GM19240 (cell line): ENCODE measurements around the gene TSPAN12.

Experiments used
- DNase-seq: peaks from one replicate; pipeline ENCODE4 v3.0.0; 2011; ENCODE audit warnings: low spot score; ENCODE audit not compliant: insufficient read length

The TSPAN12 gene

DNA sequence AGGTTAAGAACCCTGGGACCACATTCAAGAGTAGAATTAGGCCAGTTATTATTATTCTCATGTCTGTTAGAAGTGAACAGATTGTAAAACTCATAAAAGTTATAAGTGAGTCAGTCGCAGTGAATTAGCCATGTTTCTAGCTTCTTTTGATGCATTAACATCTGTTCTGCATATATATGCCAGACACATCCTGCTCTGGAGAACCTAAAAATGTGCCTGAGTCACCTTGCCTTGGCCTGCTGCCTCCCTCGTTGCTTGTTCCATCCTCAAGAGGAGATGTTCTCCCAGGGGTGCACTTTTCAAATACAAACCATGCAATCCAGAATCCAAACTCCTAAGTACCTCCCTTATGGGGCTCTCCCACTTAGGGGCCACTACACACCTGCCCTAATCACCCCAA, 14.8 kb downstream of the TSPAN12 start:
- no peak for DNase-seq

DNA sequence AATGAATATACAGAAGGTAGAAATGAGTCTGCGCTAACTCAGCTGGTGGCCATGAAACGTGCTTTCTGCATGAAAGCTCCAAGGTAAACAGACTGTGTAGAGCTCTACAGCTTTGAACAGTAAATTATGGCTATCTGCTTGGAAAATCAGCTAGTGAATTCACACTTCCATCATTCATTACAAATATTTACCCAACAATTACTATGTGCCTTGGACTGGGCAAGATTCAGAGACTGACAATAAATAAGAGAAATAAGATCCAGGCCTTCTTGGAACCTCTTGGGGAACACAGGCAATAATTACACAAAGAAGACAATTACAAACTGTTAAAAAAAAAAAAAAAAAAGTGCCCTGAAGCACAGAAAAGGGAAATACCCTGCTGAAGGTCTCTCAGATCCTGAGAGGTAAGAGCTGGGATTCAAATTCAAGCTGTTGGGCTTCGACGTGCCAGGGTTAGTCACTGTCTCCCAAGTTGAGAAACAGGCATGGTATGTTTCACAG, 15.8 kb downstream of the TSPAN12 start:
- no peak for DNase-seq

DNA sequence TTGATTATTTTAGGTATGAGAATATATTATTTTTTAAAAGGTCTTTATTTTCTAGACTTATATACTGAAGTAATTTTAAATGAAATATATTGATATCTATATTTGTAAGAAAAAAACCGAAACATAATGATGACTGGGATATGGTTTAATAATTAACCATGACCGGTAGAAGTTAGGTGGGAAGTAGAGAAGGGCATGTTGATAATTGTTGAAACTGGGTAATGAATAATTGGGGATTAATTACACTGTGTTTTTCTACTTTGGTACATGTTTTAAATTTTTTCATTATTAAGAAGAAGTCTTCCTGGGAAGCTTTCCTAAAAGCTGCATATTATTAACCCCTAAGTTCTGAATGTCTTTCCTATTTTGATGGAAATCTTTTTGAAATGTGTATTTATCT, 16.3 kb downstream of the TSPAN12 start:
- DNase-seq: no peak

DNA sequence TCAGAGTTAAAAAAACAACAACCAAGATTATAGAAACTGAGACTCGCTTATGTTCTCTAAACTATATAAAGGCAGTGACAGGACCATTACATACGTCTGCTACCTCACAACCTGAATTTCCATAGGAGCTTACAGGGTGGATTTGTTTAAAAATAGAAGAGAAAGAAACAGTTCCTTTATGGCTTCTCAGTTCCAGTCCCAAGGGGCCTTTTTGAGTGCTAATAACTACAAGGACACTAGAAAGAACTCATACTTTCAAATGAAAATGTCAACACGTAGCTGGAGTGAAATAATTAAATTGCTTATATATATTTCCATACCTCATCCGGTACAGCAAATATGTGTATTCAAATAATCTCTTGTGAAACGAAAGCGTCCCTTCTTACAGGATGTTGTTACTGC, 19.7 kb downstream of the TSPAN12 start:
- no peak for DNase-seq

DNA sequence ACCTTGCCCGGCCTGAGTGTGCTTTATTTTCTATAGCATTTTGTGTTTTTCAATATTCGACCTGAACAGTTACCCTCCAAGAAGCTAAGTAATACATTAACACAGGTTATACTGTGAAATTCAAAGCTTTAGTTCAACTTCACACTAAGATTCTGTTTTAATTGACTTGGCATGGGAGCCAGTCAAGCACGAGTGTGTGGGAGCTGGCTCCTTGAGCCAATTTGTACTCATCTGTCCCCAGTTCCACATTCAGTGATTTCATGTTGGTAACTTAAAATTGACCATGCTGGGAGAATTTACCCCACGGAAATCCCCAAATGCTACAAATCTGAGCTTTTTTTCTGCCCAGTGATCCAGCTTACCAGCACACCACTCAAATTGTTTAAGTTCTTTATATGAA, 20.3 kb downstream of the TSPAN12 start:
- no peak for DNase-seq

DNA sequence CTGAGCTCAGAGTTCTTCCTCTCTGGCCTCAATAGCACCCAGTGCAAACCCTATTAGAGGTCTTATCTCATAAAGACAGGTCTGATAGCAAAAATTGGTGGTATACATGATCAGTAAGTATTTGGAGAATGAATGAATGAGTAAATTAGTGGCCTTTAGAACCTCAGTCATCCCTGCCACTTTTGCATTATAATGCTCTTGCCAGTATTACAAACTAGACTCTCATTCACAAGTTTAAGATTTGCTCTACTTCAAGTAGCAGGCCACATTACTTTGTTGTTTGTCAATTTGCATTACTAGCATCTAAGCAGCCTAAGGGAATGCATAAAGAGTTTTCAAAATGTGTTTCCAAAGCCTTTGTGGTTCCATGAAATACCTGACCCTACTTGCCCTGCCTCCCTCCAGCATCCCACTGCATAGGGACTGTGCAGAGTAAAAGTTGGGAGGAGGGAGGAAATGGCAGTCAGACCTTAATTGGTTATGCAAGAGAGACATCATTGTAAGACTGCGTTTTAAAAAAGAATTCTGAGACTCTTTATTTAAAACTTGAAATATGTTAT, 21.3 kb downstream of the TSPAN12 start:
- no peak for DNase-seq

DNA sequence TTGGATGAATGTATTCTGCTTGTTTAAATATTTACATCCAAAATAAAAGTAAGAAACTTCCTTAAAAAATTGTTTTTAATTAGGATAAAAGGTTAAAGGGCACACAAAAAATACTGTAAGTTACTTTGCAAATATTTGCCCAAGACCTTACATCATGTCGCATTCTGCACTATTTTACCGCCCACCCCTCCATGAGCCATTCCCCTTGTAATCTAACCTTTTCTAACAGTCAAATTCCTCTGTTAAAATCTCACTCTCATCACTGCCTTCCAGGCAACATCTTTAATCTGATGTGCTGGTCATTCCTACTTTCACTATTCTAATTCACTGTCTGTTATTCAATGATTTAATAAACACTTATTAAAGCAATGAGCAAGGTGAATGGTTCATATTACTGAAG, 23.2 kb downstream of the TSPAN12 start:
- DNase-seq: no peak

DNA sequence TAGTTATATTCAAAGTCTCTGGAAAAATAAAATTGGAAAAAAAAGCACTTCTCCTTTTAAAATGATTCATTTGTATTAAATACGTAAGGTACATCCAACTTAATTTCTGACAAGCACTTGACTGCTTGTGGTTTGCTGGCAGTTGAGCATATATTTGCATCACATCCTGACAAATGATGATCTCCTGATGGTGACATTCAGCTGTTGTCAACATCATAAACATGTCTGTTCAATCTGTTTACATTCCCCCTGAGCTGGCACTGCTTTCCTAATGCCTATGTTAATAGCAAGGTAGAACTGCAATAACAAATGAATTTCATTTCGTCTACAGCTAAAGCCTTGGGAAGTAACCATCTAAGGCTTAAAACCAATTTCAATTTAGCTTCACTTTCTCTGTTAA, 24.4 kb downstream of the TSPAN12 start:
- no peak for DNase-seq

DNA sequence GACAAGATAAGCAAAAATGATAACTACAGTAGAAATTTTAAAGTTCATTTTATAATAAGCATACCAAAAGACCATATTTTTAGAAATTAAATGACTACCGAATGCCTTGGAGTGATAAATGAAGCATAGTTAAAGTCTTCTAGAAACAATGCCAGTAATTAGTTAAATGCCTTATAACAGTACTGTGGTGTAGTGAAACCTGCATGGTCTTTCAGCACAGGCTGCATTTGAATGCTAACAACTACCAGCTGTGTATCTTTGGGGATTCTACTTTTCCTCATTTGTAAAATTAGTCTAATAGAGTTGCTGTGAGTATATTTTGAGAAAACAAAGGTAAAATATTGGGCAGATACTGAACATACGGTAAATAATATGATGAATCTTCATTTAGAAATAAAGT, 25.1 kb downstream of the TSPAN12 start:
- no peak for DNase-seq

DNA sequence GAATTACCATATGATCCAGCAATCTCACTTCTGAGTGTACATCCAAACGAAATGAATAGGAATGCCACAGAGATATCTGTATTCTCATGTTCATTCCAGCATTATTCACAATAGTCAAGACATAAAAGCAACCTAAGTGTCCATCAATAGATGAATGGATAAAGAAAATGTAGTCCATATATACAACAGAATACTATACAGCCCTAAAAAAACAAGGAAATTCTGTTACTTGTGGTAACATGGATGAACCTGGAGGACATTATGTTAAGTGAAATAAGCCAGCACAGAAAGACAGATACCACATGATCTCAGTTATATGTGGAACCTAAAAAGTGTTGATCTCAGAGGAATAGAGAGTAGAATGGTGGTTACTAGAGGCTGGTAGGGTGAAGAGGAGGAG, 26.7 kb downstream of the TSPAN12 start:
- DNase-seq: no peak

DNA sequence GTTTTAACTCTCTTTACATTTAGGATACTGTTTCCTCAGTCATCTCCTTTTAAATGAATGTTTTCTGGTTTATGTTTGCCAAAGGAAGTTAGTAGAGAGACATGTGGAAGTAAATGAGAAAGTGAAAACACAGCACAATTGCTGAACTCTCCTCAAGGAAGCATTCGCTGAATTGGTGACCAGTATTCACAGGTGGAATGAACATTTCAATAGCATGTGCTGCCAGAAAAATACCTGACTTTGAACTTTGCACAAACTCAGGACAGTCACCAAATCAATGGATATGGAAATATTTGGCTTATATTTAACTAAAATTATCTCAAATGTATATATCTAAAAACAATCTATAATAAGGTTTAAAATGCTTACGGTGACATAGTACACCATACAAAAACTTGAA, 28.5 kb downstream of the TSPAN12 start:
- no peak for DNase-seq

DNA sequence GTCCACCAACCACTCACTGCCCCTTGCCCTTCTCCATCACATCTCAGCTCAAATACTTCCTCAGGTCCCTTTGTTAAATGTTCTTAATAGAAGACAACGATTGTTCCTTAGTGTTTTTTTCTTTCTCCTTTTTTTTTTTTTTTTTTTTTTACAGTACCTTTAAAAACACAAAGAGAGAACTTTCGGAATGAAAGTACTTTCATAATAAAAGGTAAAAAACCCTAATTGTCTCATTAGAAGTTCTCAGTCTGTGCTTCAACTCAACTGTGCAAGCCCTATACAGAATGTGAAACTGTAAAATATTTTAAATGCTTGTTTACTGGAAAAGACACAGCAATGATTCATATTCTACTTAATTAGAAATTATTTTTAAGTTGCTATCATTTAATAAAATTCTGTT, 29.4 kb downstream of the TSPAN12 start:
- no peak for DNase-seq

DNA sequence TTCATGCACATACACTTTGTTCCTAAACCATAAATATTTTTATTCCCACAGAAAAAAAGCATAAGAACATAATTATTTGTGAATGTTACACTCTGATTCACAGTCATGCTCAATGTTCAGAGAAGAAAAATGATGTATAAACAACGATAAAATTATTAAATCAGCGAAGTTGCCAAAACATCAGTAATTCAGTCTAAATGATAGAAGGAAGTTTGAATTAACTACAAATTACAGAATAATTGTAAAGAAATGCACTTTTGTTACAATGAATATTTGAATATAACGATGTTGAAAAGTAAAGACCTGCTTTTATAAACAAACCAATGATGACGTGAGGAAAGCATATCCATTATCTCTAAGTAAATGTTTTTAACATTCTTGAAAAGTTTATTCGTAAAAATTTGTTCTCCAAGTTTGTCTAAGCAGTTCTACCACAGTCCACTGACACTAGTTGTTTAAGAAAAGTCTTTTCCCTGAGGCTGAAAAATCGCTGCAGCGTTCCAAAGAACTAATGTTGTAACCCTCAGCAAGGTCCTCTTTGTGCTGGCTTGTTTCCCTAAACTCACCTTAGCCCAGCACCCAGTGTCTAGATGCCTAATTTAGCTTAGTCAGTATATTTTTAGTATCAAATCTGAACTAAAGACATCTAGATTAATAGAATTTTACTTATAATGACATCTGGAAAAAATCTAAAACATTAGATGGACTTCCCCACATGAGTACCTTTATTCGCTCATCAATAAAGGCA, 30.4 kb downstream of the TSPAN12 start:
- DNase-seq: no peak

DNA sequence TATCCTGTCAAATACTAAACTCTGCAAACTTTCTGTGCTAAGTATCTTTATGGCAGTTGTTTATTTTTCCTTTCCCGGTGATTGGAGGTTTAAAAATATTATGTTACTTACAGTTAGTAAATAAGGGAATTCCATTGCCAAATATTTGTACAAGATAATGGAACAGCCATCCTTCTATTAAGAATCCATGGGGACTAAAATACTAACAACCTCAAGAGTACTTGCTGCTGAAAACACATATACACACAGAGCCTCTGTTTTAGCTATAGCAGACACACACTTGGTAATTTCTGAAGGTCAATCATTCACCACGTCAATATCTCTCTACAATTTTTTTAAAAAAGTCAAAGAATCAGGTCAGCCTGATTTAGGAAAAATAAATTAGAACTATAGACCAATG, 32.4 kb downstream of the TSPAN12 start:
- DNase-seq: no peak

DNA sequence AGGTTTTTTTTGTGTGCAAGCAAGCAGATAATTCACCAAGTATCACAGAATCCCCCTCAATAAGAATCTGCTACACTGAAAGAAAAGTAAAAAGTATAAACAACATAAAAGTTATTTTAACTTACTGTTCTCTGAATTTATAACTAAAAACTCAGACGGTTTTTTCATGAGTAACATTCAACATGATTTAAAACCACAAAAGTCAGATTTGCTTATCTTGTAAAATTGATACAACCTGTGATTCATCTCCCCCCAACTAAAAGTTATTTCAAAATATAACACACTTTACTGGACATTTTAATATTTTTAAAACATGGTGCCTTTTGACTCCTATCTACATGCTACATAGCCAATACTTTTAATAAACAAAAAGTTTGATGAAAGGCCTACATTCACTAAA, 32.8 kb downstream of the TSPAN12 start:
- no peak for DNase-seq

DNA sequence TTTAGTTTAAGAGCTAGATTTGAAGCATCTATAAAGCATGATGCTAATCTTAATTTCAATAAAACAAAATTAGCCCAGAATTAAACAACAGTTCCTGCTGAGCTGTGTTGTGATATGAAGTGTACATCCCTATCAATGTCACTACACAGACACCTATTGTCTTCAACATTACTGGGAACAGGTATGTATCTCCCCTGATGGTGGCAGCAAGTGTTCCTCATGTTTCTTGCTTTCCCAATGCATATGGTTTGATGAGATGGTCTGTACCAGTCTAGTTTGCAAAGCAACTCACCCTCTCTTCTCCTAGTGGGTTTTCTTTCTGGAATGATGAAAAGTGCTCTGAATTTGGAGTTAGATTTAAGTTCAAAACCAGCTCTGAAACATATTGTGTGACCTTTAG, 38.1 kb downstream of the TSPAN12 start:
- DNase-seq: no peak

DNA sequence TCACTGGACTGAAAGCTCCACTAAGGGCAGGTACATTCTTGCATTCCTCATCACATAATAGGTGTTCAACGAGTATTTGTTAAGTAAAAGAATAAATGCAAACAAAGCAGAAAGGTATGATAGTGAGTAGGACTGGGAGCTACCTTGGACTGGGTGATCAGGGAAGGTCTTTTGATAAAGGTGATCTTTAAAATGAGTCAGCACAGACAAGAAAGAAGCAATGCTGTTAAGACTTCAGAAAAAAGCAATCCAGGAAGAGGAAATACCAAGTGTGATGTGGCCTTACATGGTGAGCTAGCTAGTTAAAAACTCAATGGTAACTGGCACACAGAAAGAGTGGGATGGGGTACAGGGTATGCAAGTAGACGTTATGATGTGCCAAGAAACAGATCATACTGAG, 40.1 kb downstream of the TSPAN12 start:
- DNase-seq: no peak

DNA sequence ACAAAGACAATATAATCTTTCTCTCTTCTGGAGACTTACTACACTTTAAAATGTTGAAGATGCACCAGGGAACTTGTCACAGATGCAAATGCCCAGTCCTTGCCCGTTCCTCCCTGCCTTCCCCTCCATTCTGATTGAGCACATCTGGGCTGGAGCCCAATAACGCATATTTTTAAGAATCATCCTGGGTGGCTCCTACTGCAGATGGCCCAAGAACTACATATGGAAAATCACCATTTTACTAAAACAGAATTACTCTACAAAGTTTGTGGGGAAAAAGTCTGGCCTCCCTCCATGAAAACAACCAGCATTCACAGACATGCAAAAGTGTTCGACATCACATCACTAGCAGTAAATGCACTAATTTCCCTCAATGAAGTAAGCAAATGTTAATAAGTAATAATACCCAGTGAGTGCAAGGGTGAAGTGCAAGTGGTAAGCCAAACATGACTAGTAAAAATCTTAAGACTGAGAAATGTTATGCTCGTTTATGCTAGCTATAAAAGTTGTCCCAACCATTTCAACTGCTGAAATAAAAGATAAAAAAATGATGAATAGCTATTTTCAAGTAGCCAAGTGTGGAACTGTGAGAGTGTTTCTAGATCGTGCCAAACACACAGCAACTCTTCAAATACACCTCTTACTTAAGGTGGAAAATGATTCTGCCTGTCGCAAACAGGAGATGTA, 43.5 kb downstream of the TSPAN12 start:
- DNase-seq: no peak

DNA sequence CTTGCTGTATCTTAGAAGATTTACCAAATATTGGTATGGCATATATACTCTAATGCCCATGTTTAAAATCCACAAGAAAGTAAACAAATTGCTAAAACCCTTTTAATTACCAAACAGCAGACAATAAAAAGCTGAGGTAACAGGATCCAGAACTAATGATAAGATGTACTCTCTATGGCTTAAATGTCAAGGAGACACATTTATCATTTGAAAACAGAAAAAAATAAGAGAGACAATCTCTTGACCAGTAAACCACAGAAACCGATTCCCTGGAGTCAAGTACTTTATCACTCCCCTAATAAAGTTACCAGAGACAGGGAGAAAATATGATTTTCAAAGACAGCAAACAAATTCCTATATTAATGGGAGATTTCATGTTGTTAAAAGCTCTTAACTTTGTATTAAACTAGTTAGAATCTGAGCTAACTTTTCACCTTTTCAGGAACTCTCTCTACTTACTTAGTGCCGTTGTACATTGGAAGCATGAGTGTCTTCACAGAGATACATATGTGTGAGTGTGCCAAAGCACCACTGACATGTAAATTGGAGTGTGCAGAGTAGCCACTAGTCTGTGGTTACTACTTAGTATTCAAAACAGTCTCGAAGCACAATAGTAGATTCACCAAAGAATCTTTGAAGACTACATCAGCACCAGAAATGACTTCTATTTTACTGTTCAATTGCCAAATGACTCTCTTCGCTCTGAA, 44.2 kb downstream of the TSPAN12 start:
- no peak for DNase-seq

DNA sequence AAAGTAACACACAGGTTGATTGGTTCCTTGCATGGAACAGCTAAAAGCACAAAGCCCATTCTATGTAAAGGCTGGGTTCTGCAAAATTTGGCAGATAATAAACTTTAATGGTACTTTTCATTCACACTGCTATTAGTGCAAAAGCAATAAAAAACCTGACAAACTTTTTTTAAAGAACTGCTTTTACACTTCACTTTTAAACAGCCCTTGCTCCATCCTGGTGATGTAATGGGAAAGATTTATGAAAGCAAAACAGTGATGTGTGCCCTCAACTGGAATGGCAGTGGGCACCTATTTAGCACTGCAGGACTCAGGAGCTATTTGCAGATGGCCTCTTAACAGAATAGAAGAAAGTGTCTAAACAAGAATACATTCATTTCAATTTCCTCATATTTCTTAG, 44.9 kb downstream of the TSPAN12 start:
- DNase-seq: no peak

DNA sequence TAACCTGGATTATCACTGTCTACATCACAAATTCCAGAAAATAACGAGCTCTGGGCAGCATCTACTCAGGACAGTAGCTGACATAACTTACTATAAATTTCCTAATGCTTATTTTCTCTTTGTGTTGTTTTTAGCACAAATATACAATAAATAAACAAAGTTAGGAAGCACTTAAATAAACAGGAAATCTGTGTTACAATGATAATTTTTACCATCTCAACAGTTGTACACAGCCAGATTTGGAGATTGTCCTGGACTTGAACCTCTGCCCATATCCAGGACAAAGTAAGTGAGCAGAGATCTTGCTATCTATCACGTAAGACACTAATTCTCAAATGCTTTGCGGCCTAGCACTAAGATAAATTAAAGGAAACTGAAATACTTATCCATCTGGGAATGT, 48.7 kb downstream of the TSPAN12 start:
- no peak for DNase-seq

DNA sequence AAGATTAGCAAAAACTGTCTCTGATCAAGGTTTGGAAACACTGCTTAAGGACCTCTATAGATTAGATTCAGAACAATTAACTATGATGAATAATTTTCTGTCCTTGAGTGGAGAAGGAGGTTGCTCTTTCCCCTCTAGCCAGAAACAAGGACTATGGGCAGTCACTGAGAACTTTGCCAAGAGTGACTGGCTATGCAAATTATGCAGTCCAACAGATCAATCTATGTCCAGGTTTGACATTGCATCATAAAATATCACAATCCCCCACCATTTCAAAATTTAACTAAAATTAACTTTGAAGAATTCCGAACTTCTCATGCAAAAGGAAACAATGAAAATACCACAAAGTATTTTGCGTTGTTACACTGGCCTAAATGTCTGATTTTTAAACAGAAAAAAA, 50.6 kb downstream of the TSPAN12 start:
- no peak for DNase-seq
